GM23338 (cell line): ENCODE data around the gene BORCS8. TPM values are rescaled to one million over a fixed set of nuclear protein-coding genes. Genes with fewer than 3 reads are reported as not detected.

Source experiments
- ATAC-seq: fragments of 200-7000 bp; cut with Tn5 transposase; 3 replicates; pipeline ENCODE4 v1.9.1; 2020
- DNase-seq: peaks from one replicate; pipeline ENCODE4 v3.0.0-alpha.2; 2015; ENCODE audit warnings: low spot score
- H2AFZ ChIP-seq: fragments of 200-600 bp; sonication (generic); 2 replicates; pipeline ENCODE4 v1.8.0; 2016; ENCODE audit warnings: antibody characterized with exemption, mild to moderate bottlenecking, moderate library complexity
- H3F3A ChIP-seq: fragments of 200-600 bp; sonication (generic); replicated peaks from 2 replicates; pipeline ENCODE4 v1.8.0; 2017; ENCODE audit warnings: antibody characterized with exemption, mixed run types, low read depth
- H3K27ac ChIP-seq: fragments of 200-600 bp; sonication (generic); 2 replicates; pipeline ENCODE4 v1.6.1; 2016; ENCODE audit warnings: low read depth
- H3K27me3 ChIP-seq: fragments of 200-600 bp; sonication (generic); 2 replicates; pipeline ENCODE4 v1.8.0; 2016; ENCODE audit warnings: mild to moderate bottlenecking, mixed run types, moderate library complexity; ENCODE audit not compliant: insufficient read depth
- H3K36me3 ChIP-seq: fragments of 200-600 bp; sonication (generic); 2 replicates; pipeline ENCODE4 v1.8.0; 2016; ENCODE audit warnings: mild to moderate bottlenecking; ENCODE audit not compliant: insufficient read depth
- H3K4me1 ChIP-seq: fragments of 200-600 bp; sonication (generic); 2 replicates; pipeline ENCODE4 v1.8.0; 2016; ENCODE audit warnings: mild to moderate bottlenecking, moderate library complexity; ENCODE audit not compliant: insufficient read depth
- H3K4me2 ChIP-seq: fragments of 200-600 bp; sonication (generic); 2 replicates; pipeline ENCODE4 v1.7.1; 2017; ENCODE audit warnings: mixed run types
- H3K4me3 ChIP-seq: fragments of 200-600 bp; sonication (generic); 2 replicates; pipeline ENCODE4 v1.6.1; 2016; ENCODE audit warnings: mixed run types
- H3K79me2 ChIP-seq: fragments of 200-600 bp; sonication (generic); replicated peaks from 2 replicates; pipeline ENCODE4 v1.8.0; 2017; ENCODE audit warnings: mild to moderate bottlenecking; ENCODE audit not compliant: insufficient read depth
- H3K9me2 ChIP-seq: fragments of 200-600 bp; sonication (generic); 2 replicates; pipeline ENCODE4 v1.8.0; 2017; ENCODE audit not compliant: insufficient read depth
- H4K20me1 ChIP-seq: fragments of 200-600 bp; sonication (generic); replicated peaks from 2 replicates; pipeline ENCODE4 v1.8.0; 2017; ENCODE audit warnings: mild to moderate bottlenecking; ENCODE audit not compliant: insufficient read depth
- H3K27ac Mint-ChIP-seq: 2 replicates; pipeline ENCODE4 v1.8.0; 2020; ENCODE audit warnings: inconsistent platforms, mild to moderate bottlenecking, moderate library complexity, mixed read lengths
- H3K27me3 Mint-ChIP-seq: 3 replicates; pipeline ENCODE4 v1.8.0; 2022; ENCODE audit warnings: low read depth, mild to moderate bottlenecking, moderate library complexity, mixed read lengths, inconsistent platforms; ENCODE audit not compliant: insufficient read depth, poor library complexity
- H3K36me3 Mint-ChIP-seq: 3 replicates; pipeline ENCODE4 v1.8.0; 2021; ENCODE audit warnings: low read depth, mild to moderate bottlenecking, inconsistent platforms, moderate library complexity, mixed read lengths
- H3K4me1 Mint-ChIP-seq: 3 replicates; pipeline ENCODE4 v1.8.0; 2020; ENCODE audit warnings: mild to moderate bottlenecking, inconsistent platforms, mixed read lengths
- H3K4me3 Mint-ChIP-seq: 3 replicates; pipeline ENCODE4 v1.8.0; 2021; ENCODE audit warnings: moderate library complexity, mild to moderate bottlenecking, inconsistent platforms, mixed read lengths
- H3K9me3 Mint-ChIP-seq: 3 replicates; pipeline ENCODE4 v1.8.0; 2020; ENCODE audit warnings: moderate library complexity, mild to moderate bottlenecking, inconsistent platforms, mixed read lengths
- CREB1 ChIP-seq: fragments of 250-450 bp; sonication (Bioruptor Pico); IDR thresholded peaks from 2 replicates; pipeline ENCODE4 v1.5.0; 2020; ENCODE audit warnings: low read depth, mild to moderate bottlenecking, moderate library complexity
- CTCF ChIP-seq, 2 experiments: fragments of 200-600 bp in 1 of 2; sonication (generic) in 1 of 2; conservative IDR thresholded peaks; 2 replicates each; pipeline versions ENCODE4 v1.5.1 to v1.6.1; 2016 to 2017; ENCODE audit warnings: antibody characterized with exemption in 2 of 2, low read depth in 2 of 2, mild to moderate bottlenecking in 2 of 2, moderate library complexity in 1 of 2
- ETS1 ChIP-seq: IDR thresholded peaks from 2 replicates; pipeline ENCODE4 v1.6.1; 2016; ENCODE audit warnings: antibody characterized with exemption
- EZH2 ChIP-seq: fragments of 200-600 bp; sonication (generic); IDR thresholded peaks from one replicate; pipeline ENCODE4 v1.8.0; 2017; ENCODE audit warnings: antibody characterized with exemption, mild to moderate bottlenecking, low read depth; ENCODE audit not compliant: unreplicated experiment
- EZH2phosphoT487 ChIP-seq: fragments of 200-600 bp; sonication (generic); IDR thresholded peaks from one replicate; pipeline ENCODE4 v1.8.1; 2018; ENCODE audit warnings: antibody characterized with exemption; ENCODE audit not compliant: unreplicated experiment
- JUNB ChIP-seq: IDR thresholded peaks from one replicate; pipeline ENCODE4 v1.6.1; 2016; ENCODE audit warnings: antibody characterized with exemption; ENCODE audit not compliant: unreplicated experiment
- NANOG ChIP-seq: IDR thresholded peaks from 2 replicates; pipeline ENCODE4 v1.6.1; 2016; ENCODE audit warnings: antibody characterized with exemption, borderline replicate concordance
- POLR2AphosphoS5 ChIP-seq: IDR thresholded peaks from 2 replicates; pipeline ENCODE4 v1.6.1; 2016; ENCODE audit warnings: antibody characterized with exemption, low read depth
- REST ChIP-seq: IDR thresholded peaks from one replicate; pipeline ENCODE4 v1.6.1; 2018; ENCODE audit warnings: antibody characterized with exemption; ENCODE audit not compliant: unreplicated experiment
- STAT1 ChIP-seq: IDR thresholded peaks from one replicate; pipeline ENCODE4 v1.6.1; 2016; ENCODE audit warnings: antibody characterized with exemption; ENCODE audit not compliant: unreplicated experiment
- ZNF331 ChIP-seq: fragments of 250-450 bp; sonication (Bioruptor Pico); IDR thresholded peaks from 2 replicates; pipeline ENCODE4 v1.5.0; 2020; ENCODE audit warnings: low read depth, mild to moderate bottlenecking, moderate library complexity
- polyA plus RNA-seq: library from polyadenylated mRNA; unstranded; fragments of >200 nt; fragmentation: Nextera tagmentation; extraction: Ambion mirVana; gene quantifications from 2 replicates; pipeline ENCODE4 v1.2.1, GENCODE V29; 2016
- total RNA-seq: library from RNA; depleted of rRNA; stranded (reverse); fragments of >200 nt; shearing (Covaris generic); gene quantifications from 2 replicates; pipeline ENCODE4 v1.2.3, GENCODE V29; 2014

BORCS8 gene
- total and polyA plus RNA-seq, 2 experiments from 2014 or later = 15.1 to 18.8 TPM

- no peak for TF ChIP-seq CTCF (conservative IDR thresholded peaks at IDR 0.05; ENCODE audit: low read depth in 2 of 2)
- no peak for TF ChIP-seq ZNF331 (CRISPR knock-in tag)
- no peak for TF ChIP-seq CREB1 (CRISPR knock-in tag)
- no peak for TF ChIP-seq STAT1
Measured at GRCh38 chr19:19157808-19158207, 34.1 kb downstream of the BORCS8 start (continued).

- Histone ChIP-seq H2AFZ (no peak overlapping the region), H3K27ac (no peak overlapping the region), H3K4me1 (peaks cover 5% of the 10 kb centered on the region; the same call in 1 of the 2 replicates), H3F3A (0 out of 2 replicates have a peak, but pooled peaks cover 4% of the 10 kb centered on the region), H3K27me3 (no peaks in the 10 kb centered on the region), H3K9me2 (no peaks in the 10 kb centered on the region), H3K4me2 (no peak overlapping the region), H3K36me3 (no peaks in the 10 kb centered on the region), H3K79me2 (no peaks in the 10 kb centered on the region), H3K4me3 (no peak overlapping the region), H4K20me1 (no peaks in the 10 kb centered on the region)
- H3K36me3 Mint-ChIP-seq = peaks cover 22% of the 10 kb centered on the region
- H3K4me1 Mint-ChIP-seq = peaks cover 10% of the 10 kb centered on the region
- H3K27ac Mint-ChIP-seq = no peak overlapping the region
- peaks cover 8% of the 10 kb centered on the region for H3K27me3 Mint-ChIP-seq
- H3K4me3 Mint-ChIP-seq = no peak overlapping the region
- no peak for ATAC-seq
- H3K9me3 Mint-ChIP-seq = no peaks in the 10 kb centered on the region; the same call in 2 of the 3 replicates
- DNase-seq = no peak
- TF ChIP-seq CTCF (conservative IDR thresholded peaks at IDR 0.05; ENCODE audit: low read depth in 2 of 2) (no peak), ETS1 (no peak), NANOG (no peak), EZH2 (no peak), POLR2AphosphoS5 (no peak), JUNB (no peak), ZNF331 (CRISPR knock-in tag) (no peak), REST (no peak), EZH2phosphoT487 (no peak)
Measured at GRCh38 chr19:19155495-19156219, 36.3 kb downstream of the BORCS8 start.
